Islet of Langerhans (tissue), 1 donor: ENCODE results near the gene PHTF2.
"Not testable (repeated sequence)": the region's sequence is repeated elsewhere in the genome, so short reads cannot be mapped to it uniquely, and the experiment has no call there.

Experiments used
- FAIRE-seq: peaks from one replicate; lab custom pipeline; 2011; peaks lifted over from hg19 to GRCh38; lab: Jason Lieb, UNC

The PHTF2 gene

GRCh38 chr7:77798394-77799077, at the start of gene PHTF2, which contains the start of gene TMEM60:
PHTF2 (plus strand) TSS chr7:77798773.
TMEM60 (minus strand) TSS chr7:77798434; CDS start chr7:77794373, 4,061 bp downstream.
- FAIRE-seq = peak; percentile 97

- no peak for FAIRE-seq
Measured at GRCh38 chr7:77752016-77752415, 46.6 kb upstream of the PHTF2 start.

DNA sequence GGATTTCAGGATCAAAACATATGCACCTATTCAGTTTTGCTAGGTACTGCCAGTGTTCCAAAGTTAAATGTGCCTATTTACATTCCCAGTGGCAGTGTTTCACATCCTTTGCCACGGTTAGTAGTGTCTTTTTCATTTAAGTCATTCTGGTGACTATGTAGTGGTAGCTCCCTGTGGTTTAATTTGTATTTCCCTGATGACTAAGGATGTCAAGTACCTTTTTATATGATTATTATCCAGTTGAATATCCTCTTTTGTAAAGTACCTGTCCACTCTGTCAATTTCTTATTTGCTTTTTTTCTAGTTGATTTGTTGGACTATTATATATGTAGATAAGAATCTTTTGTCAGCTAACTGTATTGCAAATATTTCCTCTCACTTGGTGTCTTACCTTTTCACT, 45.4 kb upstream of the PHTF2 start:
- peak; percentile 65 for FAIRE-seq

- no peak for FAIRE-seq
Measured at GRCh38 chr7:77757589-77757988, 41.0 kb upstream of the PHTF2 start.

DNA sequence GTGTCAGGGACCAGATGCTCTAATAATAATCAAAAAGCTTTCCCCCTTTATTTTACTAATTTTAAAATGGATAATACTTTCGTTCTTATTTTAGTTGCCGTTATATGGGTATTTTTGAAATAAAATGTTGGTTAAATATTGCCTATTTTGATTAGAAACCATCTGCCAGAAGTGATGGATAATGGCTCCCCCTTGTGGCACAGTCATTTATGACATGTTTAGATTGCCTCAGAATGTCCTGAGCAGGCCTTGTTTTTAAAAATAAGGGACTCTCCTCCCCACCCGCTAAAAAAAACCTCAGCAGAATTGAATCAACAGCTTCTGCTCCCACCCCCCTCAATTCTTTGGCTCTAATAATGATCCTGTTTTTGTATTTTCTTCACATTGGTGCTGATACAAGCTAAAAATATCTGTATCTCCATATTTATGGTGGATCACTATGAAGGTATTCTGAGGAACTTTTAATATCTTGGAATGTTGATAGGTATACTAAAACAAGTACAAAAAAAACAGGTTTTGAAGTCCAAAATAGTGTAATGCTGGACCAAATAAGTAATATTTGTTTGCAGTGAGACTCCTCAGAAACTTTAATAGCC, 39.2 kb upstream of the PHTF2 start:
- peak; percentile 97 for FAIRE-seq

GRCh38 chr7:77760809-77761453, 37.6 kb upstream of the PHTF2 start:
- no peak for FAIRE-seq

GRCh38 chr7:77765481-77765880, 33.1 kb upstream of the PHTF2 start:
- FAIRE-seq = peak; percentile 17

GRCh38 chr7:77765906-77766800, 32.4 kb upstream of the PHTF2 start:
- no peak for FAIRE-seq

GRCh38 chr7:77766801-77767605, 31.6 kb upstream of the PHTF2 start:
- FAIRE-seq = no peak

DNA sequence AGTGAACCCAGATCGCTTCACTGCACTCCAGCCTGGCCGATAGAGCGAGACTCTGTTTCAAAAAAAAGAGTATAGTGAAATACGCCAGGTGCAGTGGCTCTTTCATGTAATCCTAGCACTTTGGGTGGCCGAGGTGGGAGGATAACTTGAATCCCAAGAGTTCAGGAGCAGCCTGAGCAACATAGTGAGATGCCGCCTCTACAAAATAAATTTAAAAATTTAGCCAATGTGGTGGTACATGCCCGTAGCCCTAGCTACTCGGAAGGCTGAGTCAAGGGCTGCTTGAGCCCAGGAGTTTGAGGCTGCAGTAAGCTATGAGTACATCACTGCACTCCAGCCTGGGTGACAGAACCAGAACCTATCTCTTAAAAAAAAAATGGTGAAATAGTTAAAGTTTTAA, 28.3 kb upstream of the PHTF2 start:
- FAIRE-seq = no peak

DNA sequence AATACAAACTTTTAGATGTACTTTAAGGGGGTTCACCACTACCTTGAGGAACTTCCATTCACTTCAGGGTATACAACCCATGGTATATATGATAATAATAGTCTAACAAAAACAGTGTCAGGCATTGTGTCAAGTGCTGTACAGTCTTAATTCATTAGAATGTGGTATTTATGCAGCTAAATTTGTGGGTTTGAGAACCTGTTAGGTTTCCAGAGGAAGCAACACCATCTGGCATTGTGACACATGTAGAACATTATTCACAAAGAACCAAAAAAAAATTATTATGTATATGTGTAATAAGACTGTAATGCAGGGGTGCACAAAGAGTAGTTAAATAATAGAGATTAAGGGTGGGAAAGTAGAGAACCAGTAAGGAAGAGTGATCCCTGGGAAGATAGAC, 26.7 kb upstream of the PHTF2 start:
- no peak for FAIRE-seq

GRCh38 chr7:77778535-77778934, 20.0 kb upstream of the PHTF2 start:
- peak; percentile 5 for FAIRE-seq

DNA sequence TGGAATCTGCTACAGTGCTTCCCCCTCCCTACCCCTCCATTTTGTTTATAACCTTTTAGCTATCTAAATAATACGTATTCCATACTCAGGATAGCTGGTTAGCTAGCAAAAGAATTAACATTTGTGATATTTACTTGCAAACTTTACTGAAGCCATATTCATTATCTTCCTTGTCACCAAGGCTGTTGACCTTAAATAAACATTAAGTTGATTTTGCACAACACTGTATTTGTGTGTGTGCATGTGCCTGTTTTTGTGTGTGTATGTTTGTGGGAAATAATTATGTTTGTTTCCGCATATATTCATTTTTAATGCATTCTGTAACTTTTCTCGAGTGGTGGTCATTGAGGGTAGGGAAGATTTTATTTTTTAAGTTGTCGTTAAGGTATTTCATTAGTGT, 16.2 kb upstream of the PHTF2 start:
- no peak for FAIRE-seq

DNA sequence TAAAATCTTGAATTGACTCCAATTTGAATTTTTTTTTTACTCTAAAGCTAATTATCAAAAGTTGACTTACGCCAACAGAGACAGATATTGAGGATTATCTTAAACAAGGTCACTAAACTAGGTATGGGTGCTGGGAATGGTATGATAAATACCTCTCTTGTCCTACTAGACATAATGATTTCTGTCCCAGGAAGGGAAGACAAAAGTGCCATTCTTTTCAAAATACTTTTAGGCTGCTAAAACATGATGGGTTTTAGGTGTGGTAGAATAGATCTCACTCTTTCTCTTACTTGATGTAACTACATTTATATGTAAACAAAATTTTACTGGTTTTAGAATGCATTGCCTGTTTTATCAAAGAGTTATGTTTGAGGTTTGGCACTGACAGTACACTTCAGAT, 15.5 kb upstream of the PHTF2 start:
- FAIRE-seq = peak; percentile 60

- no peak for FAIRE-seq
Measured at GRCh38 chr7:77783545-77783944, 15.0 kb upstream of the PHTF2 start.

GRCh38 chr7:77784426-77784825, 14.1 kb upstream of the PHTF2 start:
- not testable (repeated sequence) for FAIRE-seq

- FAIRE-seq = no peak
Measured at GRCh38 chr7:77786018-77786417, 12.6 kb upstream of the PHTF2 start.

DNA sequence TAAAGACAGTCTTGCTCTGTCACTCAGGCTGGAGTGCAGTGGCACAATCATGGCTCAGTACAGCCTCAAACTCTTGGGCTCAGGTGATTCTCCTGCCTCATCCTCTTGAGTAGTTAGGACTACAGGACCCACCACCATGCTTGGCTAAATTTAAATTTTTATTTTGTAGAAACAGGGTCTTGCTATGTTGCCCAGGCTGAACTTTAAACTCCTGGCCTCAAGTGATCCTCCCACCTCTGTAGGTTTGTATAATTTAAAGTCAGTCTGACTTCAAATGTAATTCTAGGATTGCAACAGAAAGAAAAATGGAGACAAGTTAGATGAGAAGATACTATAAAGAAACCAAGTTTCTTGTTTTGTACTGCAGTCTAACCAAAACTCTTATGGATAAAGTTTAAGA, 11.8 kb upstream of the PHTF2 start:
- FAIRE-seq = no peak

GRCh38 chr7:77788327-77788902, 10.2 kb upstream of the PHTF2 start:
- FAIRE-seq = no peak

- FAIRE-seq = no peak
Measured at GRCh38 chr7:77791336-77791735, 7.2 kb upstream of the PHTF2 start.

DNA sequence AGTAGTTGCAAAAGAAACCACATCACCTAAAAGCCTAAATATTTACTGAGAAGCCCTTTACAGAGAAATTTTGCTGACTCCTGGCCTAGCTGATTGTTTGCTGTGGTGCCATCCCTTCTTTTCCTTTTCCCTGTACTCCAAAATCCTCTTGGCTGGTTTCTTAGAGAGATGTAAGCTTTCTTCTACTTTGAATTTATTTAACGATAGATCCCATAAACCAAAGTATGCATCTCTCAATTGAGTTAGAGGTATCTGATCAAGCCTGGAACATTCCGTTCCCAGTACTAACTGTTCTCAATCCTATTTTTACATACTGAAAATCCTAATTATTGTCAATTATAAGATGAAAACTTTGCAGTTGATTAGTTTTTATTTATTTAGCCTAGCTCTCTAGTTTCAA, 6.6 kb upstream of the PHTF2 start:
- peak; percentile 43 for FAIRE-seq
